HG03045 (cell line): ENCODE results near the gene CYB5D1.
A peak's percentile ranks its signal among the peaks of the same experiment; 100 is the strongest.
"Not testable (repeated sequence)": the region's sequence is repeated elsewhere in the genome, so short reads cannot be mapped to it uniquely, and the experiment has no call there.

Experiments used
- ATAC-seq: cut with Tn5 transposase; IDR thresholded peaks from one replicate; pipeline ENCODE4 v1.9.1; 2021; ENCODE audit warnings: mild to moderate bottlenecking, moderate library complexity; ENCODE audit not compliant: unreplicated experiment

Gene CYB5D1

DNA sequence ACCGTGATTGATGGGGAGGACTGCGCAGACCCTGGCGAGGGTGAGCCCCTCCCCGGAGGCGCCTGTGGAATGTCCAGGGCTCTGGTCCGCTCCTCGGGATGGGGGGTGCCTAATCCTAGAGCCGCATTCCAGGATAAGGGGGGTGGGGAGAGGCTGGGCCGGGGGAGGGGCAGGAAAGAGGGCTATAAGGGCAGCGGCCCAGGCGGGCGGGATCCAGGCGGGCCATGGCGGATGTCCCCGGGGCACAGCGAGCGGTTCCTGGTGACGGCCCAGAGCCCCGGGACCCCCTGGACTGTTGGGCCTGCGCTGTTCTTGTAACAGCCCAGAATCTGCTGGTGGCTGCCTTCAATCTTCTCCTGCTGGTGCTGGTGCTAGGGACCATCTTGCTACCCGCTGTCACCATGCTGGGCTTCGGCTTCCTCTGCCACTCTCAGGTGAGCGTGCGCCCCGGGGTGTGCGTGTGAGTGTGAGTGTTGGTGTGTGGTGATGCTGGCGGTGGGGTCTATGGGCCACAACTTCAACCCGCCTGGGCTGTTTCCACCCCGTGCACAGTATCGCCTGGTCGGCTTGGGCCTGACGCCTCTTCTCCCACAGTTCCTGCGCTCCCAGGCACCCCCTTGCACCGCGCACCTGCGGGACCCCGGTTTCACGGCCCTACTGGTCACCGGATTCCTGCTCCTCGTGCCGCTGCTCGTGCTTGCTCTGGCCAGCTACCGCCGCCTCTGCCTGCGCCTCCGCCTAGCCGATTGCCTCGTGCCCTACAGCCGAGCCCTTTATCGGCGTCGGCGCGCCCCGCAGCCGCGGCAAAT lies 2.7 kb upstream of the CYB5D1 start, which contains the start of gene TMEM88:
Gene TMEM88, plus strand, starts transcription at position 216 of the 809 bp plus-strand sequence. Its CDS starts 9 bp downstream, at position 225.
- no peak for ATAC-seq

DNA sequence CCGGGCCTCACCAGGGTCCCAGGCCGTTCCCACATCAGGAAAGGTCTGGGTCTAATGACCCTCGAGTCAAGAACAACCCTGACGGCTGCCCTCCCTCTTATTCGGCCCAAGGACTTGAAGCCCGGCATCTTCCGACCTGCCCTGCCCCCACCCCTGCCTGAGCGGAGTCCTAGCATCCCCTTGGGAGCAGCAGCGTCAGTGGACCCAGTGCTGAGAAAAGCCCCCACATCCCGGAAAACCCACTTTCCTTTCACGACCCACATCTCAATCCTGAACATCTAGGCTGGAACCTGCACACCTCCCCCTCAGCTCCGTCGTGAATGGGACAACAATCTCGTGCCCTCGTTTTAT lies 2.2 kb upstream of the CYB5D1 start:
- ATAC-seq = no peak

DNA sequence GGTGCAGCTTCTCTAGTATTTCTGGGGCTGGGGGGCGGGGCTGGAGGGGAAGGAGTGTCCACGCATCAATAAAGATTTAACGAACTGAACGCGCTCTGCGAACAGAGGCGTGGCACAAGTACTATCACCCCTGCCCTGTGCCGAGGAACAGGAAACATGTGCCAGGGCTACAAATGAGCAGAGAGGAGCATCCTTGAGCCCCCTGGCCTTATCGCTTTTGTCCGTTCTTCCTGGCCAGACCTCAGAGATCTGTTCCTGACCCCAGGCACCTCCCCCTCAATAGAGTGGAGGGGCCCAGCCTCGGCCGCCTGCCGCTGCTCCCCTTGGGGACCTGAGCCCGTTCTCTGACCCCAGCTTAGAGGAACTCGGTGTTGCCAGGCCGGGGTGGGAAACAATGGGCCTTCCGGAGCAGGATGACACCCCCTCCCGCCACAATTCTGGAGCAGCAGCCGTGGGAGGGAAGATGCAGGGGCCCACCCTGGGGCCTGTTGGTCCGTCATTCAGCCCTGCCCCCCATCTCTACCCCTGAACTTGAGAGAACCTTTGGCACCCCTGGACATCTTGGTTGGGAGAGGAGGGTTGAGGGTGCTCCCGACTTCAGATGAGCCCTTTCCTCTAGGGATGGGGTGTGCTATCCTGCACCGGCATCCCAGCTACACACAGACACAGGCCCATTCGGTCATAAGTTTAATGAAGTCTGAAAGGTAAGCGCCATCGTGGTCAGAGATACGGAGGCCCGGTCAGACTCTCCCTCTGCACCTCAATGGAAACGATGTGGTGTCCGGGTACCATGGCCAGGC lies 1.6 kb upstream of the CYB5D1 start:
- ATAC-seq = no peak

DNA sequence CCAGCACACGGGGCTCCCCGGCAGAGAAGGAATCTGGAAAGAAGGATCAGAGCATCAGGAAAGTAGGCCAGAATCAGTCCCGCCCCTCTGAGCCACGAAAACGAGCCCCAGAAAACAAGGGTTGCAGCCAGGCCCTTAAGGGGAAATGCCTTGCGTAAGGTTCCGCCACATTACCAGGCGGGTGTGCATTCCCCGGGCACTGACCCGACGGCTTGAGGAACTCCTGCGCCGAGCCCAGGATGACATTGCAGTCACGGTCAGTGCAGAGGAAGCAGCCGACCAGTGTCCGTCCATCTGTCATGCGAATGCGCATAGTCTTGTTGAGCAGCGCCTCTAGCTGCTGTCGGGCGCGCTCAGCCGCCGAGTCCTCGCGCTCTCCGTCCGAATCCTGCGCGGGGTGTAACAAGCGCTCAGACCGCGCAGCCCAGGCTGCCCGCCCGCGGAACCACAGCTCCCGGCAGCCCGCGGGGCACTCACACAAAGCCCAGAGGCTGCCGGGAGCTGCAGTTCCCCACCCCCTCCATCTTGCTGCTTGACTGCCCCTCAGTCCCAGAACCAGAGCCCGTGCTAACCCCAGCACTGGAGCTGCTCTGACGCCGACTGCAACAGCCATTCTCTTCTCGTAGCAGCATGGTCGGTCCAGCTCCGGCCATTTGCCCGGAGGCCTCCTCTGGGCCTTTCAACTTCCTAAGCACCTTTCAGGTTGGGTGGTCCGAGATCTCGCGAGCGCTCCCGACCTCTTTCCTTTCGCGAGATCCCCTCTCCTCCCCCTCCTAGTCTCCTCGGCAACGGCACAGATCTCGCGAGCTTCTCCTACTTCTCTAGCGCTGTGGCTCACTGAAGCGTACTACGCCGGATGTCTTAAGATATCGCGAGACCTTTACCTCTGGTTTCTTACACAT lies 741 bp upstream of the CYB5D1 start, which contains the start of gene NAA38:
Gene NAA38, minus strand, starts transcription at position 749 of the 902 bp plus-strand sequence. Its CDS starts 96 bp downstream, at position 653.
- ATAC-seq = peak; percentile 68

DNA sequence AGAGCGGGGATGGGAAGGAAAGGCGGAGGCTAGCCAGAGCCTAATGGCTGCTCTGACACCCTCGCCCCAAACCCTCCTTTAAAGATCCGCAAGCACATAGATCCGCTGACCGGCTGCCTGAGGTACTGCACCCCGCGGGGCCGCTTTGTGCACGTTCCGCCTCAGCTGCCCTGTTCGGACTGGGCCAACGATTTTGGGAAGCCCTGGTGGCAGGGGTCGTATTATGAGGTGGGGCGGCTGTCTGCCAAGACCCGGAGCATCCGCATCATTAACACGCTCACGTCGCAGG lies 663 bp downstream of the CYB5D1 start:
- ATAC-seq = no peak

DNA sequence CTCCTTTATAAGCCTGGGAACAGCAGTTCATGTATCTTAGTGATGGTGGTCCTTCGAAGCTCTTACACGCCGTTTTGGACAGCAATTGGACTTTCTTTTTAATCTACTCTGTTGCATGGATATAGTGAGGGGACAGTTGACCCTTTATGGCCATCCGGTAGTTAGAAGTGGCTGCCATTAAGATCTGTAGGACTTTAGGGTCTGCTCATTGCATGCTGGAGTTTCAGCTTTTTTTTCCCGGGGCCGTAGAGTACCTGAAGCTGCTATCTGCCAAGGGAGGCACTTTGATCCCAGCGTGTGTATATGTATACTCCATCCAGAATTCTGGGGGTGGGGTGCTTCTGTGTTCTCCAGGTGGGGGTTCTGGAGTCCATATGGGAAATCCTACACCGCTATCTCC lies 1.2 kb downstream of the CYB5D1 start:
- no peak for ATAC-seq

DNA sequence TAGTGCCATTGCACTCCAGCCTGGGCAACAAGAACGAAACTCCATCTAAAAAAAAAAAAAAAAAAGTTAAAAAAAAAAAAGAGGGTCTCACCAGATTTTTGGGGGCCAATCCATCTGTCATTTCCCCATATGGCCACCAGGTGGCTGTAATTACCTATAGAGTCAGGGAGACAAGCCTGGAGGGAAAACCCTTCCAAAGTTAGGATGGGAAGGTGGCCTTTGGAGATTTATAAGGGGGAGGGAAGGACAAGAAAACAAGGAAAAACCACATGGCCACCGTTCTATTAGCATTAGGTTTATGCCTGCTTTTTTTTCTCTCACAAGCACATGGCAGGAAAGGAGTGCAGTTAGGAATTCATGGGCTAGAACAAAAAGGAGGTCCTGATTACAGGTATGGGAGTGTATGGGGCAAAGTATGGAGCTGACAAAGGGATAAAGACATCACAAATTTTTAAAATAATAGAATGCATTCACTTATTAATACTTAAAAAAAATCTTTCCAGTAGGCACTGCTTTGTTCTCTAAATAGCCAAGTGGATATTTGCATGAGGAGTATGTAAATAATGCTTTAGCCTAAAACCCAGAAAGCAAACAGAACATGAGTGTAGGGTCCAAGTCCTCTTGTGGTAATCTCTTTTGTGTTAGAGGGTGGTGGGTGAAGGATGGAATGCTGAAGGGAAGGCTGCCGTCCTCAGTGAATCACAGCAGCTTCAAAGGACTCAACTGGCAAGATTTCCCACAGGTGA lies 5.1 kb downstream of the CYB5D1 start:
- ATAC-seq = no peak

DNA sequence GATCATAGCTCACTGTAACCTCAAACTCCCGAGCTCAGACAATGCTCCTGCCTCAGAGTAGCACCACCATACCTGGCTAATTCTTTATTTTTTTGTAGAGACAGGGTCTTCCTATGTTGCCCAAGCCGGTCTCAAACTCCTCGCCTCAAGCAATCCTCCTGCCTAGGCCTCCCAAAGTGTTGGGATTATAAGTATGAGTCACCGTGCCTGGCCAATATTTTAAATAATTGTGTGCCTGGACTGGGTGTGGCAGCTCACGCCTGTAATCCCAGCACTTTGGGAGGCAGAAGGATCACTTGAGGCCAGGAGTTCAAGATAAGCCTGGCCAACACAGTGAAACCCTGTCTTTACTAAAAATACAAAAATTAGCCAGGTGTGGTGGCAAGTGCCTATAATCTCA lies 6.6 kb downstream of the CYB5D1 start:
- not testable (repeated sequence) for ATAC-seq

DNA sequence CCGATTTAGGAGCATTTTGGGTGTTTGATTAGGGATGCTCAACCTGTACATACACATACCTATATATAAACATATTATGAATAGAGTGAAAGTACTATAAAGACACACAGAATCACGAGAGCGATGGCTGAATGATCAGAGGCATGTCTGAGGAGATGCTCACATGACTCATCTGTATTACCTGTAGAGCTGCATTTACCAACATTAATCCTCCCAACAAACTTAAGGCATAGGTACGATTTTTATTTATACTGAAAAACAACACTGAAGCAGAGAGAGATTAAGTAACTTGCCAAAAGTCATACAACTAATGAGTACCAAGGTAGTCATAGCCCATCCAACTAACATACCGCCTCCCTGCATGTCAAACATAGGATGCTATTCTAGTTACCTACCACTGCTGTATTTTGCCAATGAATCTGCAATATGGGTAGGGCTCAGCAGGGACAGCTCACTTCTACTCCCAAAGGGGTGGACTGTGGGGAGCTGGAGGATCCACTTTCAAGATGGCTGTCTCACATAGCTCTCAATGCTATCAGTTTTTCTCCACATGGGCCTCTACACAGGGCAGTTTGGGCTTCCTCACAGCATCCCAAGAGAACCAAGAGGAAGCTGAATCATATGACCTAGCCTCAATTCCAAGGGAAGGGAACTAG lies 7.3 kb downstream of the CYB5D1 start:
- no peak for ATAC-seq

DNA sequence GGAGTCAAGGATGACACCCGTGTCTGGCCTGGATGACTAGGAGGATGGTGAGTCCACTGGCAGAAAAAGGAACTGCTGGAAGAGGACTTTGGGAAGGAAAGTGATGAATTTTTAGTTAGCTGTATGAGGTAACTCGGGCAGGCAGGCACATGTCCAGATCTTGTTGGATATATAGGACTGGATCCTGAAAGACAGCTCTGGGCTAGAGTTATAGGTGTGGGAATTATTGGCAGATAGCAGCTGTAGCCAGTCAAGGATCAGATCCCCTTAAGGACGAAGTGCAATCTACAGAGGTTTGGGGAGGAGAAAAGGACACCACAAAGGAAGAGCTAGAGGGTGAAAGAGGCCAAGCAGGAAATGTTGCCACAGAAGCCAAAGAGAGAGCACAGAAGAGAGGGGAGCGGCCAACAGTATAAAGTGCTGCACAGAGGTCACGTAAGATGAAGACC lies 10.1 kb downstream of the CYB5D1 start:
- ATAC-seq = no peak

DNA sequence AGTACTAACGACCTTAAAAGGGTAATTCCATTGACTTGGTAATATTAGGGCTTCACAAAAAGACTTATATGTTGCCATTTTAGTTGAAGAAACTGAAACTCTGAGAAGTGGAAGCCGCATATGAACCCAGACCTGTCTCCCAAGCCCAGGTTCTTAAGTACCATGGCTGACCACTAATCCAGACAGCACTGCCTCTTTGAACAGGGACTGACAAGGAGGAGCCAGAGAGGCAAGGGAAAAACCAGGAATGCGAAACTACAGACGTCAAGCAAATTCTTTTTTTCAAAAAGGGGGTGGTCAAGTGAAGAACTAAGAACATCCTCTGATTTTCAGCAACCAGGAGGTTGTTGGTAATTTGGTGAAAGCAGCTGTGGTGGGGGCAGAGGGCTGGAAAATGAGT lies 15.2 kb downstream of the CYB5D1 start:
- ATAC-seq = no peak

DNA sequence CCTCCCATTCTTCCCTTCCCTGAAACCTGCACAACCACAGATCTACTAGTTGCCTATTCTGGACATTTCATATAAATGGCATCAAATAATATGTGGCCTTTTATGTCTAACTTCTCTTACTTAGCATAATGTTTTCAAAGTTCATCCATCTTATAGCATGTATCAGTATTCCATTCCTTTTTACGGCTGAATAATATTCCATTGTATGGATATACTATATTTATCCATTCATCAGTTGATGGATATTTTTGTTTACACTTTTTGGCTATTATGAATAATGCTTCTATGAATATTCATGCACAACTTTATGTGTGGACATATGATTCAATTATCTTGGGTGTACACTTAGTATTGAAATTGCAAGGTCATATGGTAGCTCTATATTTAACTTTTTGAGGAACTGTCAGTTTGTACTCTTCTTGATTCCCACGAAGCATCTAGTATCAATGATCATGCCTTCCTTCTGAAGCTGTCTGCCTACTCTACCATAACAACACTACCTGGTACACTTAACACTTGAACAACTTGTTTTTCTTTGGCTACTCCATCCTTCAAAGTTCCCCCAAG lies 18.1 kb downstream of the CYB5D1 start:
- ATAC-seq = no peak

DNA sequence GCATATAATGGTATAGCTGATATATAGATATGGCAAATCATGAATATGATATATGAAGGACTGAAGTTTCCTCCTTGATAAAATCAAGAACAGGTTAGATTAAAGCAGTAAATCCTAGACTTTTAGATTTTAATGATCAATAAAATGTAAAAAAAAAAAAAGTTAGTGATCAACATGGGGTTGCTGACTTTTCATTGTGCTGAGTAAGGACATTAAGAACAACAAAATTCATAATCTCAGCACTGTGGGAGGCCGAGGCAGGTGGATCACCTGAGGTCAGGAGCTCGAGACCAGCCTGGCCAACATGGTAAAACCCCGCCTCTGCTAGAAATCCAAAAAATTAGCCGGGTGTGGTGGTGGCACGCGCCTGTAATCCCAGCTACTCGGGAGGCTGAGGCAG lies 20.4 kb downstream of the CYB5D1 start:
- ATAC-seq = no peak

DNA sequence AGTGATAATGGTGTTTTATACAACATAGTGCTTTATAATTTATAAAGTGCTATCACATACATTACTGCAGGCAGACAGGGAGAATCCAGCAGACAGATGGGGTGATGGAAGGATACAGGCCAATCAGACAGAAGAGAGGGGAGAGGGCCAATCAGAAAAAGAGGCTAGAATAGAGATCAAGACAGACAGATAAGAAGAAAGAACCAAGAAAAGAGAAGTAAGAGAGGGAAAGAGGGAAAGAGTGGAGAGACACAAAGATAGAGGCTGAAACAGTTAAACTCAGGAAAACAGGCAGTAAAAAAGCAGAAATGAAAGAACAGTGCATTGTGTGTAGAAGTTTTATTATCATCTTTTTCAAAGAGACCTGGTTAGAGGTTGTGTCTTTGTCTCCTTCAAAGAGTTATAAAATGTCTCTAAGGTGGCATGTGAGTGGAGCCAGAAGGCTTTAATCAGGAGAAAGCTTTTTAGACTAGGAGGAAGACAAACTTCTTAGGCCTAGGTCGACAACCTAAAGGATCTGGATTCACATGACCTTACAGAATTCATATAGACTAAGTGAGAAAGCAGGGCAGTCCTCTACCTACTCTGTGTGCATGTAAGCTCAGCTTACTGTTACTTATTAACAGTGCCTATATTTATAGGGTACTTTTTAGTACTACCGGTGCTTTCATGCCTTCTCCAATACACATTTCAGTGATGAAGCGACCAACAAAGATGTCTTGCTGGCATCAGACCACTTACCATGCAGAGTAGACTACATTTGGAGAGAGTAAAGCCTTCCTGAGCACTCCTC lies 22.5 kb downstream of the CYB5D1 start:
- ATAC-seq = no peak

DNA sequence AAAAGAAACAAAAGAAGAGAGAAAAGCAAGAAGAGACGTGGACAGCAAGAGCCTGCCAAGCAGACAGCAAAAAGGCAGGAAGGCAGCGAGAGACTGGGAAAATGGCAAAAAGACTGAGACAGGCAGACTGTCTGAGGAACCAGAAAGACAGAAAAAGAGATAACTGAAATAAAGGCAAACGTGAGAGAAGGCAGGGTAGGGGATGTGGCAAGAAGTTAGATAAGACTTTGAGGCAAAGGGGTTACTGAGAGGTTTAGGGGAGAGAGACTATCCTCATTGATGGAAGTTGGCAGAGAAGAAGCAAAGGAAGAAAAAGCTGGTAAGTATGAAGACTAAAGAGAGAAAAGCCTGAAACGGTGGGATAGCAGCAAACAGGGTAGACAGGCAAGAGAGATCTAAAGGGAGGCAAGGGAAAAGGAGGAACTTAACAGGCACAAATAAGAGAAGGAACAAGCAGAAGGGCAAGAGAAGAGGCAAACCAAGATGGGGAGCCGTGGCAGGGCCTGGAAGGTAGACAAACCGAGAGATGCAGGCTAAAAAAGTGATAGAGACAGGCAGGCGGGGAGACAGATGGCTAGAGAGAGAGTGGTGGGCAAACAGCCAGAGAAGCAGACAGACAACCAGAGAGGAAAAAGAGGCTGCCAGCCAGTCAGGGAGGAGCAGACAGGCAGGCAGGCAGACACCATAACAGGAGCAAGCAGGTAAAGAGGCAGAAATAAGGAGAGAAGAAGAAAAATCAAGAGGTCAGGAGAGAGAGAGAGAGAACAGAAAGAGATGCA lies 23.7 kb downstream of the CYB5D1 start:
- ATAC-seq = no peak

DNA sequence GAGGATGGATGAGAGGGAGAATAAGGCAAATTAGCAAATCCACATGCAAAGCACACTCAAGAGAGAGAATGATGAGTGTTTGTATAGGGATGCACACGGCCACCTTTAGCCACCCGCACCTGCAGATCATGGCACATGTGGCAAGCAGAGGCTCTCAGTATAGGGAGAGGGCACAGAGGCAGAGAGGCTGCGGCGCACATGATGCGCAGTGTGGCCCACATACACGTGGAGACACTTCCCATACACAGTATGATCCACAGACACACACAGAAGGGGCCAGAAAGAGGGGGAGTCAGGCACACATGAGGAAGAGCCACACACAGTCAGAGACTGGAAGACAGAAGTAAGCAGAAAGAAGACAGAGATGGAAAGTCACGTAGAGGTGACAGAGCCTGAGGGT lies 24.3 kb downstream of the CYB5D1 start:
- no peak for ATAC-seq

DNA sequence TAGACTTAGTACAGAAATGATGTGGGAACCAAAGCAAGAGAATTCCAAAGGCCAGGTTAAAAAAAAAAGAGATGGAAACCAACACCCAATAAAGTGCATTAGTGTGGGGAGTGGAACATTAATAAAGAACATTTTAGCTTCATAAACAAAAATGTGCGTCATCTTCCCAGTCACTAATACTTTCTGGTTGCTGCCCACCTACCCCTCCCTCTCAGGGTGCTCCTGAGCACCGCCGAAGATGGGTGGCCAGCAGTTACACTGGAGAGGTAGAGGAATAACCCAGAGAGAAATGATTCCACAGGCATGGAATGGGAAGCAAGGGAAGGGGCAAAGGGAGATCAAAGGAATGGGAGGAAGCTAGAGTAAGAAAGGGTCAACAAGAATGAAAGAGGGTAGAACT lies 24.8 kb downstream of the CYB5D1 start:
- ATAC-seq = no peak

DNA sequence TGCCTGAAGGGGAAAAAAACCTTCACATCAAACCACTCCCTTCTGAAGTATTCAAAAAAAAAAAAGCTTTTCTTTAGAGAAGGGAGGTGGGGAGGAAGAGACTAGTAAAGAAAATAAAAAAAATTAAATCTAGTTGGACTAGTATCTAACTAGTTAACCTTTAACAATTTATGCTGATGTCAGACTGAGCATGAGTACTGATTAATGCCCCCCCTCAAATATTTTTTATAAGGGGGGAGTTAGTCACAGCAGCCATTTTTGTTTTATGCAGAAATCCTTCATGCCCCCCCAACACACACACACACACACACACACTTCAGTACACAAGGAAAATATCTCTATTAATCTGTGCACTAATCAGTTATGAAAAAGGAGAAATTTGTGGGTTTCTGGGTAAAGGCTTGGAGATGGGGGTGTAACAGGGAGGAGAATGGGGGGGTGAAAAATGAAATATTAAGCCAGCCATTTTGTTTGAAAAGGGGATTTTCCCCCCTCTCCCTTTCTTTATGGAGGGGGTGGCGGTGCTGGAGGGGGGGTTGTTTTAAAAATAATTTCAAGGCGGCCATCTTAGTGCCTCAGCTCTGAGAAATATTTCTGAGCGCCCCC lies 26.1 kb downstream of the CYB5D1 start:
- ATAC-seq = no peak
